H1 (cell line): ENCODE results near the gene CLRN1. TPM values are rescaled to one million over a fixed set of nuclear protein-coding genes. Genes with fewer than 3 reads are reported as not detected.

Experiments
- BACH1 ChIP-seq: IDR thresholded peaks from 2 replicates; pipeline ENCODE4 v1.6.1; 2012; ENCODE audit warnings: low read length, improper control_type of control experiment
- JUND ChIP-seq: IDR thresholded peaks from 2 replicates; pipeline ENCODE4 v1.6.1; 2011; ENCODE audit warnings: mild to moderate bottlenecking, improper control_type of control experiment, low read length
- NANOG ChIP-seq: IDR thresholded peaks from 2 replicates; pipeline ENCODE4 v1.6.1; 2011; ENCODE audit warnings: low read length, low read depth, mild to moderate bottlenecking, inconsistent platforms; ENCODE audit not compliant: insufficient read depth, poor library complexity, severe bottlenecking
- POLR2AphosphoS5 ChIP-seq: IDR thresholded peaks from 2 replicates; pipeline ENCODE4 v1.6.1; 2011; ENCODE audit warnings: low read depth, low read length
- polyA plus RNA-seq, 7 experiments: library from polyadenylated mRNA; depleted of rRNA in 3 of 7; stranded (reverse) in 5 of 7; unstranded in 2 of 7; fragments of >200 nt in 5 of 7; fragments of 200-250 nt in 2 of 7; gene quantifications; 1 replicate in 5 of 7; 2 replicates in 1 of 7; 4 replicates in 1 of 7; pipeline versions ENCODE4 v1.2.1 to v1.2.3, GENCODE V29; 2011 to 2013; ENCODE audit warnings: missing spikeins in 2 of 7, mixed read lengths in 2 of 7
- total RNA-seq: library from RNA; stranded (reverse); fragmentation: NEBNext Ultra II Directional; extraction: Animal tissue kit (Norgen Biotek cat#: 25700); gene quantifications from 2 replicates; pipeline ENCODE4 v1.2.1, GENCODE V29; 2021
- TF ChIP-seq, protein P1 (sequence below): fragments of 300-600 bp; sonication (generic); IDR thresholded peaks from 2 replicates; pipeline ENCODE4 v1.7.1; 2012; ENCODE audit warnings: low read length, moderate library complexity, mild to moderate bottlenecking, inconsistent platforms; ENCODE audit not compliant: insufficient replicate concordance
- TF ChIP-seq, protein P2 (sequence below): IDR thresholded peaks from 2 replicates; pipeline ENCODE4 v1.6.1; 2012; ENCODE audit warnings: inconsistent platforms

The CLRN1 gene
- total and polyA plus RNA-seq, 2 of the 8 experiments (the other 6 are each of a cell fraction or from before 2014, with no cell fraction given): 0.20 to 0.35 TPM

DNA sequence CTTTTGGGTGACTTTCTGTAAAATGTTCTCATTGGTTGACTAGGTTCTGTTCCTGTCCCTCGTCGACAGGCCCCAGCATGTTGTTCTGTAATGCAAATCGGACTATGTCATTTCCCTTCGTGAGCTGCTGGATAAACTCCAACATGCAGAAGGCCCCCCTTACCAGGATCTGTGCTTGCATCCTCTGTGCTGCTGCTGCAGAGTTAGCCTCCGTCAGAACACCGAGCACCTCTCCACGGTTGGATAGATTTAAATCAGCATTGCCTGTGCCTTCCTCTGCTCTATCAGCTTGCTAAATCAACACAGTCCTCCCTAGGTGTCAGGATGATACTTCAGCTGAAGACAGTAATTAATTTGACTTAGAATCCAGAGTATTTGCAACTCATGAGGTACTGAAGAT lies 54.6 kb downstream of the CLRN1 start (continued):
- TF ChIP-seq, protein P1, sequence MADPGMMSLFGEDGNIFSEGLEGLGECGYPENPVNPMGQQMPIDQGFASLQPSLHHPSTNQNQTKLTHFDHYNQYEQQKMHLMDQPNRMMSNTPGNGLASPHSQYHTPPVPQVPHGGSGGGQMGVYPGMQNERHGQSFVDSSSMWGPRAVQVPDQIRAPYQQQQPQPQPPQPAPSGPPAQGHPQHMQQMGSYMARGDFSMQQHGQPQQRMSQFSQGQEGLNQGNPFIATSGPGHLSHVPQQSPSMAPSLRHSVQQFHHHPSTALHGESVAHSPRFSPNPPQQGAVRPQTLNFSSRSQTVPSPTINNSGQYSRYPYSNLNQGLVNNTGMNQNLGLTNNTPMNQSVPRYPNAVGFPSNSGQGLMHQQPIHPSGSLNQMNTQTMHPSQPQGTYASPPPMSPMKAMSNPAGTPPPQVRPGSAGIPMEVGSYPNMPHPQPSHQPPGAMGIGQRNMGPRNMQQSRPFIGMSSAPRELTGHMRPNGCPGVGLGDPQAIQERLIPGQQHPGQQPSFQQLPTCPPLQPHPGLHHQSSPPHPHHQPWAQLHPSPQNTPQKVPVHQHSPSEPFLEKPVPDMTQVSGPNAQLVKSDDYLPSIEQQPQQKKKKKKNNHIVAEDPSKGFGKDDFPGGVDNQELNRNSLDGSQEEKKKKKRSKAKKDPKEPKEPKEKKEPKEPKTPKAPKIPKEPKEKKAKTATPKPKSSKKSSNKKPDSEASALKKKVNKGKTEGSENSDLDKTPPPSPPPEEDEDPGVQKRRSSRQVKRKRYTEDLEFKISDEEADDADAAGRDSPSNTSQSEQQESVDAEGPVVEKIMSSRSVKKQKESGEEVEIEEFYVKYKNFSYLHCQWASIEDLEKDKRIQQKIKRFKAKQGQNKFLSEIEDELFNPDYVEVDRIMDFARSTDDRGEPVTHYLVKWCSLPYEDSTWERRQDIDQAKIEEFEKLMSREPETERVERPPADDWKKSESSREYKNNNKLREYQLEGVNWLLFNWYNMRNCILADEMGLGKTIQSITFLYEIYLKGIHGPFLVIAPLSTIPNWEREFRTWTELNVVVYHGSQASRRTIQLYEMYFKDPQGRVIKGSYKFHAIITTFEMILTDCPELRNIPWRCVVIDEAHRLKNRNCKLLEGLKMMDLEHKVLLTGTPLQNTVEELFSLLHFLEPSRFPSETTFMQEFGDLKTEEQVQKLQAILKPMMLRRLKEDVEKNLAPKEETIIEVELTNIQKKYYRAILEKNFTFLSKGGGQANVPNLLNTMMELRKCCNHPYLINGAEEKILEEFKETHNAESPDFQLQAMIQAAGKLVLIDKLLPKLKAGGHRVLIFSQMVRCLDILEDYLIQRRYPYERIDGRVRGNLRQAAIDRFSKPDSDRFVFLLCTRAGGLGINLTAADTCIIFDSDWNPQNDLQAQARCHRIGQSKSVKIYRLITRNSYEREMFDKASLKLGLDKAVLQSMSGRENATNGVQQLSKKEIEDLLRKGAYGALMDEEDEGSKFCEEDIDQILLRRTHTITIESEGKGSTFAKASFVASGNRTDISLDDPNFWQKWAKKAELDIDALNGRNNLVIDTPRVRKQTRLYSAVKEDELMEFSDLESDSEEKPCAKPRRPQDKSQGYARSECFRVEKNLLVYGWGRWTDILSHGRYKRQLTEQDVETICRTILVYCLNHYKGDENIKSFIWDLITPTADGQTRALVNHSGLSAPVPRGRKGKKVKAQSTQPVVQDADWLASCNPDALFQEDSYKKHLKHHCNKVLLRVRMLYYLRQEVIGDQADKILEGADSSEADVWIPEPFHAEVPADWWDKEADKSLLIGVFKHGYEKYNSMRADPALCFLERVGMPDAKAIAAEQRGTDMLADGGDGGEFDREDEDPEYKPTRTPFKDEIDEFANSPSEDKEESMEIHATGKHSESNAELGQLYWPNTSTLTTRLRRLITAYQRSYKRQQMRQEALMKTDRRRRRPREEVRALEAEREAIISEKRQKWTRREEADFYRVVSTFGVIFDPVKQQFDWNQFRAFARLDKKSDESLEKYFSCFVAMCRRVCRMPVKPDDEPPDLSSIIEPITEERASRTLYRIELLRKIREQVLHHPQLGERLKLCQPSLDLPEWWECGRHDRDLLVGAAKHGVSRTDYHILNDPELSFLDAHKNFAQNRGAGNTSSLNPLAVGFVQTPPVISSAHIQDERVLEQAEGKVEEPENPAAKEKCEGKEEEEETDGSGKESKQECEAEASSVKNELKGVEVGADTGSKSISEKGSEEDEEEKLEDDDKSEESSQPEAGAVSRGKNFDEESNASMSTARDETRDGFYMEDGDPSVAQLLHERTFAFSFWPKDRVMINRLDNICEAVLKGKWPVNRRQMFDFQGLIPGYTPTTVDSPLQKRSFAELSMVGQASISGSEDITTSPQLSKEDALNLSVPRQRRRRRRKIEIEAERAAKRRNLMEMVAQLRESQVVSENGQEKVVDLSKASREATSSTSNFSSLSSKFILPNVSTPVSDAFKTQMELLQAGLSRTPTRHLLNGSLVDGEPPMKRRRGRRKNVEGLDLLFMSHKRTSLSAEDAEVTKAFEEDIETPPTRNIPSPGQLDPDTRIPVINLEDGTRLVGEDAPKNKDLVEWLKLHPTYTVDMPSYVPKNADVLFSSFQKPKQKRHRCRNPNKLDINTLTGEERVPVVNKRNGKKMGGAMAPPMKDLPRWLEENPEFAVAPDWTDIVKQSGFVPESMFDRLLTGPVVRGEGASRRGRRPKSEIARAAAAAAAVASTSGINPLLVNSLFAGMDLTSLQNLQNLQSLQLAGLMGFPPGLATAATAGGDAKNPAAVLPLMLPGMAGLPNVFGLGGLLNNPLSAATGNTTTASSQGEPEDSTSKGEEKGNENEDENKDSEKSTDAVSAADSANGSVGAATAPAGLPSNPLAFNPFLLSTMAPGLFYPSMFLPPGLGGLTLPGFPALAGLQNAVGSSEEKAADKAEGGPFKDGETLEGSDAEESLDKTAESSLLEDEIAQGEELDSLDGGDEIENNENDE: no peak
- TF ChIP-seq JUND (no peak), POLR2AphosphoS5 (no peak), NANOG (no peak), BACH1 (no peak)
- TF ChIP-seq, protein P2, sequence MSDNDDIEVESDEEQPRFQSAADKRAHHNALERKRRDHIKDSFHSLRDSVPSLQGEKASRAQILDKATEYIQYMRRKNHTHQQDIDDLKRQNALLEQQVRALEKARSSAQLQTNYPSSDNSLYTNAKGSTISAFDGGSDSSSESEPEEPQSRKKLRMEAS: no peak
